NCI-H2107 treated with DMSO at 0.1 percent for 48 hours (cell line): Measurements from ENCODE around the gene NXPH4.

Experiments used
- DNase-seq: peaks from one replicate; lab custom pipeline; 2025; ENCODE audit not compliant: unreplicated experiment; lab: John Stamatoyannopoulos, UW

Gene NXPH4

GRCh38 chr12:57230381-57231155 is 14.0 kb downstream of the NXPH4 start:
- no peak for DNase-seq

- no peak for DNase-seq
Measured at GRCh38 chr12:57231276-57232021, 14.9 kb downstream of the NXPH4 start.

- DNase-seq = no peak
Measured at GRCh38 chr12:57232156-57232756, 15.7 kb downstream of the NXPH4 start.

- DNase-seq = no peak
Measured at GRCh38 chr12:57233357-57234232, 17.0 kb downstream of the NXPH4 start.

- no peak for DNase-seq
Measured at GRCh38 chr12:57234233-57234570, 17.6 kb downstream of the NXPH4 start.

GRCh38 chr12:57234571-57235016 is 18.0 kb downstream of the NXPH4 start:
- DNase-seq = peak; percentile 73

- DNase-seq = peak; percentile 73
Measured at GRCh38 chr12:57235017-57235727, 18.6 kb downstream of the NXPH4 start.

- DNase-seq = no peak
Measured at GRCh38 chr12:57235728-57236131, 19.1 kb downstream of the NXPH4 start.

- DNase-seq = no peak
Measured at GRCh38 chr12:57236201-57236924, 19.8 kb downstream of the NXPH4 start.

- no peak for DNase-seq
Measured at GRCh38 chr12:57236925-57237595, 20.5 kb downstream of the NXPH4 start.

GRCh38 chr12:57237596-57237931 is 21.0 kb downstream of the NXPH4 start:
- peak; percentile 84 for DNase-seq

GRCh38 chr12:57237932-57238853 is 21.6 kb downstream of the NXPH4 start:
- no peak for DNase-seq

GRCh38 chr12:57238854-57239554 is 22.4 kb downstream of the NXPH4 start:
- DNase-seq = peak; percentile 85

GRCh38 chr12:57239587-57240065 is 23.0 kb downstream of the NXPH4 start:
- peak; percentile 52 for DNase-seq

GRCh38 chr12:57240066-57240921 is 23.7 kb downstream of the NXPH4 start:
- peak; percentile 63 for DNase-seq

GRCh38 chr12:57240926-57241401 is 24.4 kb downstream of the NXPH4 start:
- no peak for DNase-seq
